ENCODE results near the gene CFHR5. TPM values are rescaled to one million over a fixed set of nuclear protein-coding genes. Genes with fewer than 3 reads are reported as not detected.

The CFHR5 gene
- total RNA-seq, 1 donor from 2014 or later = not detected

- no peaks in the 10 kb centered on the region for H3K4me1 ChIP-seq
- H3K27me3 ChIP-seq = no peaks in the 10 kb centered on the region
- Mint-ChIP-seq H3K9me3 (no peaks in the 10 kb centered on the region), H3K27me3 (ENCODE audit: insufficient read depth, low read depth) (no peaks in the 10 kb centered on the region), H3K27ac (no peak overlapping the region), H3K4me3 (no peak overlapping the region), H3K4me1 (no peaks in the 10 kb centered on the region), H3K36me3 (no peaks in the 10 kb centered on the region)
- no peaks in the 10 kb centered on the region for H4K20me1 ChIP-seq (ENCODE audit: low read depth)
- TF ChIP-seq EZH2phosphoT487 (IDR thresholded peaks at IDR 0.05) (no peak), EZH2 (IDR thresholded peaks at IDR 0.05) (no peak), CTCF (IDR thresholded peaks at IDR 0.05) (no peak)
- no peaks in the 10 kb centered on the region for H3K36me3 ChIP-seq
- H3K9me3 ChIP-seq (ENCODE audit: low read depth) = no peaks in the 10 kb centered on the region
- no peak overlapping the region for H3K27ac ChIP-seq
- H3K9ac ChIP-seq = no peak overlapping the region
- H3K79me2 ChIP-seq (ENCODE audit: low read depth) = no peaks in the 10 kb centered on the region
- no peak overlapping the region for H2AFZ ChIP-seq (replicated peaks)
- no peaks in the 10 kb centered on the region for H3F3A ChIP-seq (ENCODE audit: low read depth)
- no peak overlapping the region for H3K4me3 ChIP-seq
- H3K4me2 ChIP-seq = no peak overlapping the region
- DNase-seq (ENCODE audit: low spot score) = no peak
Measured at GRCh38 chr1:196960854-196961253, 16.5 kb upstream of the CFHR5 start.

- H2AFZ ChIP-seq (replicated peaks) = no peak overlapping the region
- no peaks in the 10 kb centered on the region for H3K9me3 Mint-ChIP-seq
- H3K27me3 ChIP-seq = no peaks in the 10 kb centered on the region
- H3K27ac Mint-ChIP-seq = no peak overlapping the region
- no peaks in the 10 kb centered on the region for H3K79me2 ChIP-seq (ENCODE audit: low read depth)
- H3K4me2 ChIP-seq = no peak overlapping the region
- H3K9ac ChIP-seq = no peak overlapping the region
- no peaks in the 10 kb centered on the region for H3K9me3 ChIP-seq (ENCODE audit: low read depth)
- no peaks in the 10 kb centered on the region for H3F3A ChIP-seq (ENCODE audit: low read depth)
- no peaks in the 10 kb centered on the region for H3K36me3 Mint-ChIP-seq
- H3K27ac ChIP-seq = no peak overlapping the region
- no peaks in the 10 kb centered on the region for H3K27me3 Mint-ChIP-seq (ENCODE audit: insufficient read depth, low read depth)
- H4K20me1 ChIP-seq (ENCODE audit: low read depth) = no peaks in the 10 kb centered on the region
- H3K4me1 ChIP-seq = no peaks in the 10 kb centered on the region
- TF ChIP-seq EZH2 (IDR thresholded peaks at IDR 0.05) = no peak
- no peak for TF ChIP-seq CTCF (IDR thresholded peaks at IDR 0.05)
- no peak for TF ChIP-seq EZH2phosphoT487 (IDR thresholded peaks at IDR 0.05)
- no peaks in the 10 kb centered on the region for H3K4me1 Mint-ChIP-seq
- H3K4me3 Mint-ChIP-seq = no peak overlapping the region
- no peak for DNase-seq (ENCODE audit: low spot score)
- no peak overlapping the region for H3K4me3 ChIP-seq
- H3K36me3 ChIP-seq = no peaks in the 10 kb centered on the region
Measured at GRCh38 chr1:196970182-196970581, 7.2 kb upstream of the CFHR5 start.

GRCh38 chr1:196976278-196976677 is 1.1 kb upstream of the CFHR5 start:
- Histone ChIP-seq H3K79me2 (ENCODE audit: low read depth) (no peaks in the 10 kb centered on the region), H4K20me1 (ENCODE audit: low read depth) (no peaks in the 10 kb centered on the region), H3F3A (ENCODE audit: low read depth) (no peaks in the 10 kb centered on the region), H3K9me3 (ENCODE audit: low read depth) (no peaks in the 10 kb centered on the region), H2AFZ (replicated peaks) (no peak overlapping the region), H3K36me3 (no peaks in the 10 kb centered on the region), H3K4me3 (no peak overlapping the region), H3K27me3 (no peaks in the 10 kb centered on the region), H3K9ac (no peak overlapping the region), H3K4me1 (no peaks in the 10 kb centered on the region), H3K27ac (no peak overlapping the region), H3K4me2 (no peak overlapping the region)
- Mint-ChIP-seq H3K36me3 (no peaks in the 10 kb centered on the region), H3K27me3 (ENCODE audit: insufficient read depth, low read depth) (no peaks in the 10 kb centered on the region), H3K4me3 (no peak overlapping the region), H3K4me1 (no peaks in the 10 kb centered on the region), H3K27ac (no peak overlapping the region), H3K9me3 (no peaks in the 10 kb centered on the region)
- DNase-seq (ENCODE audit: low spot score) = no peak
- TF ChIP-seq EZH2 (IDR thresholded peaks at IDR 0.05) (no peak), EZH2phosphoT487 (IDR thresholded peaks at IDR 0.05) (no peak), CTCF (IDR thresholded peaks at IDR 0.05) (no peak)
